Measurements from ENCODE around the gene UBAC2. TPM values are rescaled to one million over a fixed set of nuclear protein-coding genes. Genes with fewer than 3 reads are reported as not detected.

The UBAC2 gene
- polyA plus RNA-seq, 3 donors = 59.6 to 113 (median 96.7) TPM

- peaks cover 71 to 80% of the 10 kb centered on the region in 2 donors for H3K36me3 Mint-ChIP-seq
- 96% methylated on average over 14 of the region's 15 CpGs for WGBS (ENCODE audit: insufficient coverage)
- no peak for TF ChIP-seq CTCF (IDR thresholded peaks at IDR 0.05)
- intact Hi-C loops (cut with micrococcal nuclease) = loop anchor here (5.0 to 10.0 kb wide), 2 partner anchors 44 to 116 kb away; no protein-coding TSS in a partner anchor
- DNase-seq = no peak
- Histone ChIP-seq H3K27ac (ENCODE audit: low read depth in 1 of 2, low read length in 2 of 2) (no peak overlapping the region), H3K9ac (ENCODE audit: insufficient read depth, low read length, poor library complexity, severe bottlenecking) (no peak overlapping the region), H3K36me3 (replicated peaks in 1 of 2; ENCODE audit: control insufficient read depth in 1 of 2, insufficient read depth in 2 of 2, low read length in 2 of 2) (peaks cover 22 to 55% of the 10 kb centered on the region in 2 donors), H3K4me3 (replicated peaks in 1 of 3; ENCODE audit: low read depth in 2 of 3, low read length in 3 of 3) (no peak overlapping the region), H3K79me2 (ENCODE audit: insufficient read depth, low read length) (no peaks in the 10 kb centered on the region), H3K4me1 (ENCODE audit: control insufficient read depth in 1 of 2, insufficient read depth in 2 of 2, low read length in 2 of 2) (peaks cover 31 to 39% of the 10 kb centered on the region in 2 donors), H2AFZ (ENCODE audit: insufficient read depth, low read depth, low read length, poor library complexity, severe bottlenecking) (no peak overlapping the region), H4K20me1 (ENCODE audit: insufficient read depth, low read length) (no peaks in the 10 kb centered on the region), H3K9me3 (replicated peaks in 1 of 2; ENCODE audit: control insufficient read depth in 1 of 2, insufficient read depth in 1 of 2, low read length in 2 of 2) (no peaks in the 10 kb centered on the region), H3K4me2 (replicated peaks; ENCODE audit: extremely low read depth, low read length, poor library complexity, severe bottlenecking) (no peak overlapping the region), H3K27me3 (ENCODE audit: control insufficient read depth in 2 of 2, insufficient read depth in 2 of 2, low read length in 2 of 2) (no peaks in the 10 kb centered on the region)
- peaks cover 54% of the 10 kb centered on the region for H3K4me1 Mint-ChIP-seq
- H3K9me3 Mint-ChIP-seq = no peaks in the 10 kb centered on the region
- H3K4me3 Mint-ChIP-seq = no peak overlapping the region
- peaks cover 0 to 1% (median 0%) of the 10 kb centered on the region in 3 donors for H3K27me3 Mint-ChIP-seq (ENCODE audit: low read depth in 3 of 3)
- H3K27ac Mint-ChIP-seq = peak overlapping the region in 2 of 7 donors; percentile 46 to 73
Observed at GRCh38 chr13:99380921-99381645, 180.4 kb downstream of the UBAC2 start.

- Histone ChIP-seq H3K36me3 (replicated peaks in 1 of 2; ENCODE audit: control insufficient read depth in 1 of 2, insufficient read depth in 2 of 2, low read length in 2 of 2) (peaks cover 27 to 60% of the 10 kb centered on the region in 2 donors), H3K27me3 (ENCODE audit: control insufficient read depth in 2 of 2, insufficient read depth in 2 of 2, low read length in 2 of 2) (no peaks in the 10 kb centered on the region), H3K79me2 (ENCODE audit: insufficient read depth, low read length) (no peaks in the 10 kb centered on the region), H2AFZ (ENCODE audit: insufficient read depth, low read depth, low read length, poor library complexity, severe bottlenecking) (no peak overlapping the region), H4K20me1 (ENCODE audit: insufficient read depth, low read length) (no peaks in the 10 kb centered on the region), H3K4me1 (ENCODE audit: control insufficient read depth in 1 of 2, insufficient read depth in 2 of 2, low read length in 2 of 2) (peaks cover 25 to 32% of the 10 kb centered on the region in 2 donors), H3K4me2 (replicated peaks; ENCODE audit: extremely low read depth, low read length, poor library complexity, severe bottlenecking) (no peak overlapping the region), H3K9me3 (replicated peaks in 1 of 2; ENCODE audit: control insufficient read depth in 1 of 2, insufficient read depth in 1 of 2, low read length in 2 of 2) (no peaks in the 10 kb centered on the region), H3K27ac (ENCODE audit: low read depth in 1 of 2, low read length in 2 of 2) (no peak overlapping the region), H3K9ac (ENCODE audit: insufficient read depth, low read length, poor library complexity, severe bottlenecking) (no peak overlapping the region), H3K4me3 (replicated peaks in 1 of 3; ENCODE audit: low read depth in 2 of 3, low read length in 3 of 3) (no peak overlapping the region)
- no peak for DNase-seq
- Mint-ChIP-seq H3K9me3 (no peaks in the 10 kb centered on the region), H3K36me3 (peaks cover 69 to 80% of the 10 kb centered on the region in 2 donors), H3K4me3 (no peak overlapping the region), H3K27me3 (ENCODE audit: low read depth in 3 of 3) (peaks cover 0 to 1% (median 0%) of the 10 kb centered on the region in 3 donors), H3K4me1 (peaks cover 47% of the 10 kb centered on the region), H3K27ac (peak overlapping the region in 3 of 7 donors; percentile 1 to 46 (median 6))
- TF ChIP-seq CTCF (IDR thresholded peaks at IDR 0.05) = no peak
- intact Hi-C loops (cut with micrococcal nuclease) = loop anchor here (5.0 to 10.0 kb wide), 2 partner anchors 44 to 117 kb away; no protein-coding TSS in a partner anchor
- 86% methylated on average over 1 of the region's 2 CpGs for WGBS (ENCODE audit: insufficient coverage)
Observed at GRCh38 chr13:99381766-99382165, 181.1 kb downstream of the UBAC2 start.

Data from CD14-positive monocyte (primary cell).